Mesodermal cell (in vitro differentiated cells): ENCODE results near the gene ZDHHC17. TPM values are rescaled to one million over a fixed set of nuclear protein-coding genes. Genes with fewer than 3 reads are reported as not detected.
"Not testable (repeated sequence)": the region's sequence is repeated elsewhere in the genome, so short reads cannot be mapped to it uniquely, and the experiment has no call there.

Experiments used
- H3K27ac ChIP-seq: 2 replicates; pipeline ENCODE4 v1.7.0; 2013; ENCODE audit warnings: mild to moderate bottlenecking, low read depth, low read length, moderate library complexity; ENCODE audit not compliant: severe bottlenecking
- H3K36me3 ChIP-seq: 2 replicates; pipeline ENCODE4 v1.7.1; 2013; ENCODE audit warnings: mild to moderate bottlenecking, low read length, moderate library complexity; ENCODE audit not compliant: control insufficient read depth, insufficient read depth
- H3K4me1 ChIP-seq: one replicate; pipeline ENCODE4 v1.7.1; 2013; ENCODE audit warnings: mild to moderate bottlenecking, low read length; ENCODE audit not compliant: insufficient read depth, control insufficient read depth, poor library complexity, severe bottlenecking
- H3K4me3 ChIP-seq: 2 replicates; pipeline ENCODE4 v1.7.0; 2013; ENCODE audit warnings: low read length, control low read depth, mild to moderate bottlenecking; ENCODE audit not compliant: insufficient read depth, poor library complexity, severe bottlenecking; ENCODE audit errors: extremely low read depth
- H3K9me3 ChIP-seq: 2 replicates; pipeline ENCODE4 v1.7.1; 2013; ENCODE audit warnings: mild to moderate bottlenecking, low read length, moderate library complexity; ENCODE audit not compliant: control insufficient read depth
- WGBS, 2 experiments: methylation state at CpG; one replicate each; pipeline ENCODE4 v1.1.5; 2013; ENCODE audit warnings: missing lambda C conversion rate in 2 of 2; ENCODE audit not compliant: insufficient coverage in 2 of 2; 5-methylcytosine and 5-hydroxymethylcytosine counted together
- polyA plus RNA-seq, 2 experiments: library from polyadenylated mRNA; stranded (reverse); fragments of 50-300 nt; gene quantifications; one replicate each; pipeline ENCODE4 v1.2.3, GENCODE V29; 2013

Gene ZDHHC17, protein sequence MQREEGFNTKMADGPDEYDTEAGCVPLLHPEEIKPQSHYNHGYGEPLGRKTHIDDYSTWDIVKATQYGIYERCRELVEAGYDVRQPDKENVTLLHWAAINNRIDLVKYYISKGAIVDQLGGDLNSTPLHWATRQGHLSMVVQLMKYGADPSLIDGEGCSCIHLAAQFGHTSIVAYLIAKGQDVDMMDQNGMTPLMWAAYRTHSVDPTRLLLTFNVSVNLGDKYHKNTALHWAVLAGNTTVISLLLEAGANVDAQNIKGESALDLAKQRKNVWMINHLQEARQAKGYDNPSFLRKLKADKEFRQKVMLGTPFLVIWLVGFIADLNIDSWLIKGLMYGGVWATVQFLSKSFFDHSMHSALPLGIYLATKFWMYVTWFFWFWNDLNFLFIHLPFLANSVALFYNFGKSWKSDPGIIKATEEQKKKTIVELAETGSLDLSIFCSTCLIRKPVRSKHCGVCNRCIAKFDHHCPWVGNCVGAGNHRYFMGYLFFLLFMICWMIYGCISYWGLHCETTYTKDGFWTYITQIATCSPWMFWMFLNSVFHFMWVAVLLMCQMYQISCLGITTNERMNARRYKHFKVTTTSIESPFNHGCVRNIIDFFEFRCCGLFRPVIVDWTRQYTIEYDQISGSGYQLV
- polyA plus RNA-seq (2013, experiment 1 of 2) = 37.0 TPM
- 34.0 TPM for polyA plus RNA-seq (2013, experiment 2 of 2)

DNA sequence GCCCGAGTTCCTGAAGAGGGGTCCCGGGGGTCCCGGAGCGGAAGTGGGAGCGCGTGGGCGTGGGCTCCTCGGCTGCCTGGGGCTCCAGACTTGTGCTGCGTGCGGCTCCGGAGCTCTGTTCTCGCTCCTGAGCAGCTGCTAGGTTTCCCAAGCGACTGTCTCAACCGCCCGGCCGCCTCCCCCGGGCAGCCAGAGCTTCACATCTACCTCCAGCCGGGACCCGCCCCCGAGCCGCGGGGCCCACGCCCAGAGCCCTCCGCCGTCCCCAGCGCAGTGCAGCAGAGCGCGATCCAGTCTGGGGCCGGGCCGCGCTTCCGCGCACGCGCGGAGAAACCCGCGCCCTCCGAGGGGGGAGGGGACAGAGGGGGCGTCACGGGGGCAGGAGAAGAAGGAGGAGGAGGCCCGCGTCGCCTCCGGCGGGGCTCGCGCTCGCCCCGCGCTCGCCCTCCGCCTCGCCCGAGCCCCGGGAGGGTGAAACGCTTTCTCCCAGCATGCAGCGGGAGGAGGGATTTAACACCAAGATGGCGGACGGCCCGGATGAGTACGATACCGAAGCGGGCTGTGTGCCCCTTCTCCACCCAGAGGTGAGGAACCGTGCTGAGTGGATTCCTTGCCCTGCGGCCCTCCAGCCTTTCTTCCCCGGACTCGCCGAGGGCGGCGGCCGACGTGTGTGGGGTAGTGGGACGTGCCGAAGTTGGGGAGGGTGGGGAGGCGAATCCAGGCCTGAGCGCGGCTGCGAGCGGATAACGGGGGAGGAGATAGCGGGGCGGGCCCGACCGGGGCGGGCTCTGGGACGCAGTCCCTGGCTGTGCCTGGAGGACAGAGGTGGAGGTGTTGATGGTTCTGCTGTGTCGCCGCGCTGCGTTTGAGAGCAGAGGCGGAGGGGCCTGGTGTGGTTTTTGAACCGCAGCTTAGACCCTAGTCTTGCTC is at the start of gene ZDHHC17:
Gene ZDHHC17, plus strand, starts transcription at position 370 of the 930 bp plus-strand sequence. Its CDS starts 122 bp downstream, at position 492.
- H3K4me3 ChIP-seq = peak within 1 kb of the TSS; percentile 82
- H3K36me3 ChIP-seq = peaks cover 10% of the 10 kb centered on the region
- 0 to 1% methylated on average over 48 to 67 of the region's 93 CpGs for WGBS, 2 experiments
- peaks cover 7% of the 10 kb centered on the region for H3K4me1 ChIP-seq
- no peaks in the 10 kb centered on the region for H3K9me3 ChIP-seq
- H3K27ac ChIP-seq = peak within 1 kb of the TSS; percentile 99

DNA sequence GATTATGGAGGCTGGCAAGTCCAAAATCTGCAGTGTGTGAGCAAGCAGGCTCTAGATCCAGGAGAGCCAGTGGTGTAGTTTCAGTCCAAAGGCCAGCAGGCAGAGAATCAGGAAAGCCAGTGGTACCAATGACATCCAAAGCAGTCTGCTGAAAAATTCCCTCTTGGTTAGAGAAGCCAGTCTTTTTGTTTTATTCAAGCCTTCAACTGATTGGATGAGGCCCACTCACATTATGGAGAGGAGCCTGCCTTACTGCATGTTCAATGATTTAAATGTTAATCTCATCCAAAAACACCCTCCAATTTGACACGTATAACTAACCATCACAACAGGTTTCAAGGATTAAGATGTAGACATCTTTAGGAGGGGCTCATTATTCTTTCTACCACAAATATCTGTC is 49.5 kb upstream of the ZDHHC17 start:
- WGBS, 2 experiments = no CpG with 5 or more reads among the region's 1 CpG
- Histone ChIP-seq H3K36me3 (no peaks in the 10 kb centered on the region), H3K27ac (no peak overlapping the region), H3K4me1 (peaks cover 22% of the 10 kb centered on the region), H3K9me3 (peaks cover 7% of the 10 kb centered on the region), H3K4me3 (no peak overlapping the region)

DNA sequence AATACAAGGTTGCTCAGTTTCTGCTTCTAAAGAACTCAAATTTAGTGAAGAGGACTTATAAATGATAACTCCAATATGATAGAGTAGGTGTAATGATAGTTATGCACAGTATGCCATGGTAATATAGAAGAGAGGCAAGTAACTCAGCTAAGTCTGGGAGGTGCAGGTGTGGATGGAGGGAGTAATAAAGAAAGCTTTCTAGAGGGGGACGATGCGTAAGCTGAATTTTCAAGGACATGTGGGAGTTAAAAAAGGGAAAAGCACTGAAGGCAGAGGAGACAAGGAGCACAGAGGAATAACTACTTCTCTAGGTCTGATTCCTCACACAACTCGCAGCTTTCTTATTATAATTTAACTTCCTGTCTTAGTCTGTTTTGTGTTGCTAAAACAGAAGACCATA is 49.1 kb upstream of the ZDHHC17 start:
- Histone ChIP-seq H3K9me3 (peaks cover 7% of the 10 kb centered on the region), H3K27ac (no peak overlapping the region), H3K4me3 (no peak overlapping the region), H3K4me1 (peaks cover 26% of the 10 kb centered on the region), H3K36me3 (no peaks in the 10 kb centered on the region)
- WGBS, 2 experiments = 93% methylated on average over 2 of the region's 3 CpGs; no CpG with 5 or more reads in 1 of the 2 experiments

DNA sequence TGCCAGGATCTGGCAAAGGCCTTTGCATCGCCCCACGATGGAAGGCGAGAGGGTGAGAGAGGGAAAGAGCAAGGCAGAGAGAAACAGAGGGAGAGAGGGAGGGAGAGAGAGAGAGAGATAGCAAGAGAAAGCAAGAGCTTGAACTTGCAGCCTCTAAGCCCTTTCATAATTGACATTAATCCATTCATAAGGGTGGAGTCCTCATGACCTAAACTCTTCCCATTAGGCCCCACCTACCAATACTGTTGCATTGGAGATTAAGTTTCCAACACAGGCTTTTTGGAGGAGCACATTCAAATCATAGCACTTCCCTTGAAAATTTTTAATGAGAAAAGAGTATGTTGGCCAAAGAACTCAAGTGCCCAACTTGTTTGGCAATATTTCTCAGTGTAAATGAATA is 48.6 kb upstream of the ZDHHC17 start:
- no peak overlapping the region for H3K4me3 ChIP-seq
- peaks cover 7% of the 10 kb centered on the region for H3K9me3 ChIP-seq
- H3K36me3 ChIP-seq = no peaks in the 10 kb centered on the region
- H3K27ac ChIP-seq = no peak overlapping the region
- H3K4me1 ChIP-seq = peaks cover 28% of the 10 kb centered on the region
- WGBS, 2 experiments = 88 to 95% methylated on average over 3 of the region's 3 CpGs

DNA sequence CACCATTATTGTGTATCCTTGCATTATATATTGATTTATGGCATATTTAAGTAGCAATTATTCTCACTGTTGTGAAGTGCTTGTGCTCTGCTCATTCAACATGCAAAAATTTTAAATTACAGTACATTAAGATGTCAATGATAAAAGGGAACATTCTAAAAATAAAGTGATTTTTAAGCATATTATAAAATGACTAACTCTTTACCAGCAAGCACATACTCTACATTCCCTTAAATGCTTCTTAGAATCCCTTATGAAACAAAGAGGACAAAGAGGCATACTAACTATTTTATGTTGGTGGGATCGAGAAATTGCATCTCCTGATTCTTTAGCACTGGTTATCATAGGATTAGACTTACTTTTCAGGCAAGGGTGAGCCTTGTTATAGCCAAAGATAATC is 46.6 kb upstream of the ZDHHC17 start:
- H3K4me1 ChIP-seq = peaks cover 36% of the 10 kb centered on the region
- no CpG with 5 or more reads among the region's 1 CpG for WGBS, 2 experiments
- peaks cover 7% of the 10 kb centered on the region for H3K9me3 ChIP-seq
- H3K36me3 ChIP-seq = no peaks in the 10 kb centered on the region
- H3K4me3 ChIP-seq = no peak overlapping the region
- no peak overlapping the region for H3K27ac ChIP-seq

DNA sequence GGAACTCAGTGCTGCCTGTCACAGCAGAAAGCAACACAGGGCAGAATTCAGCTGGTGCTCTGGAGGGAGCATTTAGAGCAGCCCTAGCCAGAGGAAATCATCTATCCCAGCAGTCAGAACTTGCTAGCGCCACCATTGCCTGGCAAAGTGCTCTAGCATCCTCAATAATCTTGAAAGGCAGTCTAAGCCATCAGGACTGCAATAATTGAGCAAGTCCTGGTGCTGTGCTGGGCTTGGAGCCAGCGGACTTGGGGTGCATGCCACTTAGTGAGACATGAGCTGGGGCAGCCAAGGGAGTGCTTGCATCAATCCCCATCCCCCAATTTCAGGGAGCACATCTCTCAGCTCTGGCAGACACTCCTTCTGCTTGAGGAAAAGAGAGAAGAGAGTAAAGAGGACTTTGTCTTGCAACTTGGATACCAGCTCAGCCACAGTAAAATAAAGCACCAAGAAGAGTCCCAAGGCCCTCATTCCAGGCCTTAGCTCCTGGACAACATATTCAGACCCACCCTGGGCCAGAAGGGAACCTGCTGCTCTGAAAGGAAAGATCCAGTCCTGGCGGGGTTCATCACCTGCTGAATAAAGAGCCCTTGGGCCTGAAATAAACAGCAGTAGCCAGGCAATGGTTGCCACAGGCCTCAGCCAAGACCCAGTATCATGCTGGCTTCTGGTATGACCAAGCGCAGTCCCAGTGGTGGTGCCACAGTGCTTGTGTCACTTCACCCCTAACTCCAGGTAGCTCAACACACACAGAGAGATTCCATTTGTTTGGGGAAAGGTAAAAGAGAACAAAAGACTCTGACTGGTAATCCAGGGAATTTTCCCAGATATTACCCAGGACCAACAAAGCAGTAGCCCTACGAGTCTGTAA is 44.5 kb upstream of the ZDHHC17 start:
- Histone ChIP-seq H3K4me3 (no peak overlapping the region), H3K27ac (peak overlapping the region; percentile 95), H3K36me3 (no peaks in the 10 kb centered on the region), H3K9me3 (peaks cover 2% of the 10 kb centered on the region), H3K4me1 (peaks cover 29% of the 10 kb centered on the region)
- WGBS, 2 experiments = 79% methylated on average over 3 to 4 of the region's 5 CpGs

DNA sequence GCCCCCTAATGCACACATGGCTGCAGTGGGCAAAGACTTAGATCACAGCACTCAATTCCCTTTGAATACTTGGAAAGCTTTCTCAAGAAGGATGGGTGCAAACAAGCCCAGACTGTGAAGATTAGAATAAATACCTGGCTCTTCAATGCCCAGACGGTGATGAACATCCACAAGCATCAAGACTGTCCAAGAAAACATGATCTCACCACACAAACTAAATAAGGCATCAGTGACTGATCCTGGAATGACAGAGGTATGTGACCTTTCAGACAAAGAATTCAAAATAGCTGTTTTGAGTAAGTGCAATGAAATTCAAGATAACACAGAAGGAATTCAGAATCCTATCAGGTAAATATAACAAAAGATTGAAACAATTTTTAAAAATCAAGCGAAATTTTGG is 43.8 kb upstream of the ZDHHC17 start:
- Histone ChIP-seq H3K27ac (peak overlapping the region; percentile 95), H3K9me3 (no peaks in the 10 kb centered on the region), H3K4me3 (no peak overlapping the region), H3K4me1 (peaks cover 29% of the 10 kb centered on the region), H3K36me3 (no peaks in the 10 kb centered on the region)
- WGBS, 2 experiments = 100% methylated on average over 1 of the region's 2 CpGs

DNA sequence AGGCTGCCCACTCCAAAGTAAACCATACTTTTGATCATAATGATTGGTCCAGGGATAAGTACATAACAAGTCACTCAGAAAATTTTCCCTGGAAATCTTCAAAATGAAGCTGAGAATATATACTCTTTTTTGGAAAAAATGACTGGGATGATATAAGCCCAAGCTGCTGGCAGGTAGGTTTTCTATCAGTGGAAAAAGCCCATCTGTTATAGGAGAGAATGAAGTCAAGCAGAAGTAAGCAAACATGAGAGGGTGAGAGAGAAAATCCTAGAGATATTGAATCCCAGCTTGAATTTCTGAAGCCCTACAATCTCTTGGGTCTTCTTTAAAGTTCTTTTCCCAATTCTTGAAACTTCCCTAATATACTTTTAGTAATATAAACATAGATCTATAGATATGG is 37.3 kb upstream of the ZDHHC17 start:
- Histone ChIP-seq H3K27ac (no peak overlapping the region), H3K36me3 (no peaks in the 10 kb centered on the region), H3K9me3 (no peaks in the 10 kb centered on the region), H3K4me1 (peaks cover 9% of the 10 kb centered on the region), H3K4me3 (no peak overlapping the region)

DNA sequence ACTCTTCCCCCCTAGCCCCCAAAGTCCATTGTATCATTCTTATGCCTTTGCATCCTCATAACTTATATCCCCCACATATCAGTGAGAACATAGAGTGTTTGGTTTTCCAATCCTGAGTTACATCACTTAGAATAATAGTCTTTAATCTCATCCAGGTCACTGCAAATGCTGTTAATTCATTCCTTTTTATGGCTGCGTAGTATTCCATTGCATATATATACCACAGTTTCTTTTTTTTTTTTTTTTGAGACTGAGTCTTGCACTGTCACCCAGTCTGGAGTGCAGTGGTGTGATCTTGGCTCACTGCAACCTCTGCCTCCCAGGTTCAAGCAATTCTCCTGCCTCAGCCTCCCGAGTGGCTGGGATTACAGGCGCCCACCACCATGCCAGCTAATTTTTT is 31.7 kb upstream of the ZDHHC17 start:
- 83% methylated on average over 1 of the region's 3 CpGs; no CpG with 5 or more reads in 1 of the 2 experiments for WGBS, 2 experiments
- H3K4me3 ChIP-seq, H3K36me3 ChIP-seq, H3K4me1 ChIP-seq, H3K27ac ChIP-seq: not testable (repeated sequence)
- peaks cover 10% of the 10 kb centered on the region for H3K9me3 ChIP-seq

DNA sequence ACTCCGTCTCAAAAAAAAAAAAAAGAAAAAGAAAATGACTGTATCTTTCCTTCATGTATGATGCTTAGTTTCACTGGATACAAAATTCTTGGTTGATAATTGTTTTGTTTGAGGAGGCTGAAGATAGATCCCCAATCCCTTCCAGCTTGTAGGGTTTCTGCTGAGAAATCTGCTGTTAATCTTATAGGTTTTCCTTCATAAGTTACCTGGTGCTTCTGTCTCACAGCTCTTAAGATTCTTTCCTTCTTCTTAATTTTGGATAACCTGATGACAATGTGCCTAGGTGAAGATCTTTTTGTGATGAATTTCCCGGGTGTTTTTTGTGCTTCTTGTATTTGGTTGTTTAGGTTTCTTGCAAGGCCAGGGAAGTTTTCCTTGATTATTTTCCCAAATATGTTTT is 26.2 kb upstream of the ZDHHC17 start:
- not testable (repeated sequence) for H3K27ac ChIP-seq, H3K36me3 ChIP-seq, H3K4me1 ChIP-seq, H3K4me3 ChIP-seq
- H3K9me3 ChIP-seq = peaks cover 10% of the 10 kb centered on the region
- no CpG with 5 or more reads among the region's 2 CpGs for WGBS, 2 experiments
